Keratinocyte (primary cell): ENCODE measurements around the gene VOPP1.

Source experiments
- CTCF ChIP-seq, 3 experiments: IDR thresholded peaks in 1 of 3; conservative IDR thresholded peaks in 1 of 3; optimal IDR thresholded peaks in 1 of 3; 2 replicates in 2 of 3; 3 replicates in 1 of 3; pipeline versions ENCODE3 to v1.5.1; 2011; ENCODE audit warnings: low read length in 3 of 3, mild to moderate bottlenecking in 3 of 3, moderate library complexity in 2 of 3, control low read depth in 1 of 3, inconsistent platforms in 1 of 3; ENCODE audit not compliant: insufficient read depth in 2 of 3; ENCODE audit errors: extremely low read depth in 1 of 3
- EZH2 ChIP-seq: IDR thresholded peaks from one replicate; pipeline ENCODE4 v1.6.1; 2012; ENCODE audit warnings: inconsistent platforms, mild to moderate bottlenecking, low read length, moderate library complexity

GRCh38 chr7:55438757-55439525 is 133.4 kb downstream of the VOPP1 start:
- TF ChIP-seq CTCF (optimal IDR thresholded peaks at IDR 0.05 in 1 of 3, IDR thresholded peaks at IDR 0.05 in 1 of 3, conservative IDR thresholded peaks at IDR 0.05 in 1 of 3; ENCODE audit: extremely low read depth in 1 of 3, insufficient read depth in 2 of 3, low read length in 3 of 3): no peak
- no peak for TF ChIP-seq EZH2
